Liver (tissue), 9 donors: ENCODE data around the gene APBB1IP. TPM values are rescaled to one million over a fixed set of nuclear protein-coding genes. Genes with fewer than 3 reads are reported as not detected.

Experiments
- DNase-seq: peaks from one replicate; pipeline ENCODE4 v3.0.0-alpha.2; 2017; ENCODE audit warnings: low spot score
- H3K27ac ChIP-seq, 2 donors: one replicate each; pipeline ENCODE4 v1.7.0; 2013; ENCODE audit warnings: inconsistent platforms in 2 of 2, low read length in 2 of 2, control low read depth in 1 of 2, low read depth in 1 of 2, mild to moderate bottlenecking in 1 of 2
- H3K27me3 ChIP-seq, 4 donors: one replicate each; pipeline versions ENCODE4 v1.6.1 to v1.7.0; 2013; ENCODE audit warnings: low read length in 3 of 4, inconsistent platforms in 1 of 4, mild to moderate bottlenecking in 1 of 4, moderate library complexity in 1 of 4; ENCODE audit not compliant: control insufficient read depth in 4 of 4, insufficient read depth in 4 of 4
- H3K36me3 ChIP-seq, 4 donors: one replicate each; pipeline versions ENCODE4 v1.6.1 to v1.7.0; 2013; ENCODE audit warnings: low read length in 3 of 4, mild to moderate bottlenecking in 3 of 4, low read depth in 1 of 4, moderate library complexity in 1 of 4; ENCODE audit not compliant: control insufficient read depth in 4 of 4, insufficient read depth in 3 of 4
- H3K4me1 ChIP-seq, 4 donors: one replicate each; pipeline versions ENCODE4 v1.6.1 to v1.7.0; 2013; ENCODE audit warnings: low read length in 3 of 4, mild to moderate bottlenecking in 3 of 4, moderate library complexity in 1 of 4; ENCODE audit not compliant: control insufficient read depth in 4 of 4, insufficient read depth in 4 of 4
- H3K4me3 ChIP-seq, 3 donors: one replicate each; pipeline versions ENCODE4 v1.6.1 to v1.7.0; 2013; ENCODE audit warnings: low read length in 3 of 3, control low read depth in 1 of 3, low read depth in 1 of 3, mild to moderate bottlenecking in 1 of 3
- H3K9ac ChIP-seq, 2 donors: one replicate each; pipeline ENCODE4 v1.7.0; 2013; ENCODE audit warnings: low read length in 2 of 2, mild to moderate bottlenecking in 2 of 2, moderate library complexity in 2 of 2, control low read depth in 1 of 2, low read depth in 1 of 2
- H3K9me3 ChIP-seq, 4 donors: one replicate each; pipeline versions ENCODE4 v1.6.1 to v1.7.0; 2013; ENCODE audit warnings: low read length in 3 of 4; ENCODE audit not compliant: control insufficient read depth in 4 of 4
- CTCF ChIP-seq: fragments of 150-350 bp; IDR thresholded peaks from 2 replicates; pipeline ENCODE4 v1.5.1; 2017; ENCODE audit warnings: improper control_type of control experiment, low read depth, low read length; ENCODE audit not compliant: missing input control
- EGR1 ChIP-seq, 2 donors: IDR thresholded peaks; 2 replicates each; pipeline ENCODE4 v1.6.1; 2016 to 2018; ENCODE audit warnings: antibody characterized with exemption in 2 of 2, low read depth in 2 of 2
- FOXA1 ChIP-seq: IDR thresholded peaks from 2 replicates; pipeline ENCODE4 v1.6.1; 2016; ENCODE audit warnings: antibody characterized with exemption
- FOXA2 ChIP-seq: IDR thresholded peaks from 2 replicates; pipeline ENCODE4 v1.6.1; 2016; ENCODE audit warnings: antibody characterized with exemption
- GABPA ChIP-seq, 2 donors: IDR thresholded peaks in 1 of 2; conservative IDR thresholded peaks in 1 of 2; 2 replicates each; pipeline ENCODE4 v1.6.1; 2016; ENCODE audit warnings: antibody characterized with exemption in 2 of 2, mild to moderate bottlenecking in 1 of 2, moderate library complexity in 1 of 2
- HNF4A ChIP-seq, 2 donors: conservative IDR thresholded peaks; 2 replicates each; pipeline ENCODE4 v1.6.1; 2016; ENCODE audit warnings: antibody characterized with exemption in 2 of 2, mild to moderate bottlenecking in 2 of 2
- HNF4G ChIP-seq: IDR thresholded peaks from 2 replicates; pipeline ENCODE4 v1.6.1; 2016; ENCODE audit warnings: antibody characterized with exemption
- JUND ChIP-seq, 2 donors: IDR thresholded peaks; 2 replicates each; pipeline ENCODE4 v1.6.1; 2016; ENCODE audit warnings: antibody characterized with exemption in 2 of 2
- NR2F2 ChIP-seq: IDR thresholded peaks from 2 replicates; pipeline ENCODE4 v1.6.1; 2016; ENCODE audit warnings: antibody characterized with exemption
- RAD21 ChIP-seq, 2 donors: IDR thresholded peaks; 2 replicates each; pipeline ENCODE4 v1.6.1; 2016; ENCODE audit warnings: antibody characterized with exemption in 2 of 2, mild to moderate bottlenecking in 2 of 2
- RXRA ChIP-seq, 2 donors: IDR thresholded peaks; 2 replicates each; pipeline ENCODE4 v1.6.1; 2017 to 2018; ENCODE audit warnings: antibody characterized with exemption in 2 of 2, mild to moderate bottlenecking in 1 of 2
- SP1 ChIP-seq: IDR thresholded peaks from 2 replicates; pipeline ENCODE4 v1.6.1; 2018; ENCODE audit warnings: antibody characterized with exemption, mild to moderate bottlenecking
- TAF1 ChIP-seq: conservative IDR thresholded peaks from 2 replicates; pipeline ENCODE4 v1.6.1; 2016; ENCODE audit warnings: antibody characterized with exemption, mild to moderate bottlenecking
- YY1 ChIP-seq: IDR thresholded peaks from 2 replicates; pipeline ENCODE4 v1.6.1; 2016; ENCODE audit warnings: antibody characterized with exemption, mild to moderate bottlenecking
- WGBS: extraction: QIAGEN DNeasy Blood & Tissue Kit; methylation state at CpG from one replicate; pipeline ENCODE4 v1.1.7; 2013; 5-methylcytosine and 5-hydroxymethylcytosine counted together
- polyA plus RNA-seq, 2 donors: library from polyadenylated mRNA; stranded (reverse) in 1 of 2; unstranded in 1 of 2; fragments of 200-250 nt in 1 of 2; fragments of >200 nt in 1 of 2; fragmentation: Nextera tagmentation in 1 of 2; extraction: Ambion mirVana in 1 of 2; gene quantifications; one replicate each; pipeline versions ENCODE4 v1.2.1 to v1.2.3, GENCODE V29; 2013 to 2015
- total RNA-seq, 2 donors: library from RNA; depleted of rRNA; stranded (reverse); fragments of >200 nt; gene quantifications; one replicate each; pipeline ENCODE4 v1.2.3, GENCODE V29; 2014
- TF ChIP-seq, protein P1 (sequence below): IDR thresholded peaks from 2 replicates; pipeline ENCODE4 v1.6.1; 2016; ENCODE audit warnings: antibody characterized with exemption
- TF ChIP-seq, protein P2 (sequence below): IDR thresholded peaks from 2 replicates; pipeline ENCODE4 v1.6.1; 2016; ENCODE audit warnings: antibody characterized with exemption
- TF ChIP-seq, protein P3 (sequence below): IDR thresholded peaks from 2 replicates; pipeline ENCODE4 v1.6.1; 2016; ENCODE audit warnings: antibody characterized with exemption, mild to moderate bottlenecking
- donor health status: healthy.
- donor health status: healthy.
- donor health status: healthy.
- donor health status: healthy.
- donor health status: healthy.

The APBB1IP gene
- total and polyA plus RNA-seq, 4 donors, result 9.3 to 28.4 (median 12.8) TPM

DNA sequence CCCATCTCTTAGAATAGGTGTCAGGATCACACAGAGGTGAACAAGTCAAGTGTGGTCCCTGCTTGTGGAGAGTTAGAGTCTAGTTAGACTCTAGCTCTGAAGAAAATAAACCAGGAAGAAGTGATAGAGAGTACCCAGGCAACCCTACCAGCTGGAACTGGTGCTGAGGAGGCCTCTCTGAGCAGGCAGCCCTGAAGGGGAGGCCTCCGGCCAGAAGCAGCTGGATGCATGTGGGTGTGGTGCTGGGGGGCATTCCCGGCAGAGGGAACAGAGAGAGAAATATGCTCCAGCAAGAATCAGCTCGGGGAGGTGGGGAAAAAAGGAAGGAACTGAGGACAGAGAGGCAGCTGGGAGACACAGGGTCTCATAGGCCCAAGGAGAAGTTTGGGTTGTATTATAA lies 68.6 kb downstream of the APBB1IP start:
- Histone ChIP-seq H3K4me3 (no peak overlapping the region), H3K4me1 (no peaks in the 10 kb centered on the region), H3K27me3 (no peaks in the 10 kb centered on the region), H3K9ac (no peak overlapping the region), H3K36me3 (peaks cover 4 to 20% (median 17%) of the 10 kb centered on the region in 4 donors), H3K27ac (no peak overlapping the region), H3K9me3 (no peaks in the 10 kb centered on the region)
- no peak for DNase-seq
- WGBS, result 62% methylated on average over 3 of the region's 3 CpGs
- TF ChIP-seq RXRA (IDR thresholded peaks at IDR 0.05) (no peak), SP1 (no peak)

GRCh38 chr10:26507441-26507840 lies 69.3 kb downstream of the APBB1IP start:
- Histone ChIP-seq H3K27ac (no peak overlapping the region), H3K4me1 (no peaks in the 10 kb centered on the region), H3K36me3 (peaks cover 4 to 26% (median 19%) of the 10 kb centered on the region in 4 donors), H3K9ac (no peak overlapping the region), H3K4me3 (no peak overlapping the region), H3K27me3 (no peaks in the 10 kb centered on the region), H3K9me3 (peaks cover 0 to 3% (median 0%) of the 10 kb centered on the region in 4 donors)
- TF ChIP-seq JUND (IDR thresholded peaks at IDR 0.05) (no peak), FOXA2 (no peak), GABPA (IDR thresholded peaks at IDR 0.05 in 1 of 2, conservative IDR thresholded peaks at IDR 0.05 in 1 of 2) (no peak), CTCF (no peak), RXRA (IDR thresholded peaks at IDR 0.05) (no peak), HNF4A (conservative IDR thresholded peaks at IDR 0.05) (no peak), YY1 (no peak), FOXA1 (no peak), HNF4G (no peak), RAD21 (IDR thresholded peaks at IDR 0.05) (no peak)
- TF ChIP-seq, protein P1, sequence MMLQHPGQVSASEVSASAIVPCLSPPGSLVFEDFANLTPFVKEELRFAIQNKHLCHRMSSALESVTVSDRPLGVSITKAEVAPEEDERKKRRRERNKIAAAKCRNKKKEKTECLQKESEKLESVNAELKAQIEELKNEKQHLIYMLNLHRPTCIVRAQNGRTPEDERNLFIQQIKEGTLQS, result no peak
- TF ChIP-seq, protein P2, sequence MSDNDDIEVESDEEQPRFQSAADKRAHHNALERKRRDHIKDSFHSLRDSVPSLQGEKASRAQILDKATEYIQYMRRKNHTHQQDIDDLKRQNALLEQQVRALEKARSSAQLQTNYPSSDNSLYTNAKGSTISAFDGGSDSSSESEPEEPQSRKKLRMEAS, result no peak
- no peak for DNase-seq

- DNase-seq, result no peak
- no peaks in the 10 kb centered on the region for H3K27me3 ChIP-seq
- peaks cover 7 to 28% (median 23%) of the 10 kb centered on the region in 4 donors for H3K36me3 ChIP-seq
- H3K4me1 ChIP-seq, result no peaks in the 10 kb centered on the region
- H3K27ac ChIP-seq, result no peak overlapping the region
- H3K9ac ChIP-seq, result no peak overlapping the region
- peaks cover 0 to 6% (median 2%) of the 10 kb centered on the region in 4 donors for H3K9me3 ChIP-seq
- no peak overlapping the region for H3K4me3 ChIP-seq
- 95% methylated on average over 4 of the region's 4 CpGs for WGBS
- TF ChIP-seq EGR1 (IDR thresholded peaks at IDR 0.05; ENCODE audit: low read depth in 2 of 2), result no peak
- TF ChIP-seq GABPA (IDR thresholded peaks at IDR 0.05 in 1 of 2, conservative IDR thresholded peaks at IDR 0.05 in 1 of 2), result no peak
- no peak for TF ChIP-seq SP1
- TF ChIP-seq YY1, result no peak
- no peak for TF ChIP-seq HNF4G
- TF ChIP-seq CTCF, result no peak
- no peak for TF ChIP-seq RAD21 (IDR thresholded peaks at IDR 0.05)
- no peak for TF ChIP-seq RXRA (IDR thresholded peaks at IDR 0.05)
- no peak for TF ChIP-seq HNF4A (conservative IDR thresholded peaks at IDR 0.05)
- no peak for TF ChIP-seq TAF1
- no peak for TF ChIP-seq JUND (IDR thresholded peaks at IDR 0.05)
- TF ChIP-seq FOXA2, result no peak
- TF ChIP-seq, protein P2, result no peak
- TF ChIP-seq NR2F2, result no peak
- TF ChIP-seq, protein P3, sequence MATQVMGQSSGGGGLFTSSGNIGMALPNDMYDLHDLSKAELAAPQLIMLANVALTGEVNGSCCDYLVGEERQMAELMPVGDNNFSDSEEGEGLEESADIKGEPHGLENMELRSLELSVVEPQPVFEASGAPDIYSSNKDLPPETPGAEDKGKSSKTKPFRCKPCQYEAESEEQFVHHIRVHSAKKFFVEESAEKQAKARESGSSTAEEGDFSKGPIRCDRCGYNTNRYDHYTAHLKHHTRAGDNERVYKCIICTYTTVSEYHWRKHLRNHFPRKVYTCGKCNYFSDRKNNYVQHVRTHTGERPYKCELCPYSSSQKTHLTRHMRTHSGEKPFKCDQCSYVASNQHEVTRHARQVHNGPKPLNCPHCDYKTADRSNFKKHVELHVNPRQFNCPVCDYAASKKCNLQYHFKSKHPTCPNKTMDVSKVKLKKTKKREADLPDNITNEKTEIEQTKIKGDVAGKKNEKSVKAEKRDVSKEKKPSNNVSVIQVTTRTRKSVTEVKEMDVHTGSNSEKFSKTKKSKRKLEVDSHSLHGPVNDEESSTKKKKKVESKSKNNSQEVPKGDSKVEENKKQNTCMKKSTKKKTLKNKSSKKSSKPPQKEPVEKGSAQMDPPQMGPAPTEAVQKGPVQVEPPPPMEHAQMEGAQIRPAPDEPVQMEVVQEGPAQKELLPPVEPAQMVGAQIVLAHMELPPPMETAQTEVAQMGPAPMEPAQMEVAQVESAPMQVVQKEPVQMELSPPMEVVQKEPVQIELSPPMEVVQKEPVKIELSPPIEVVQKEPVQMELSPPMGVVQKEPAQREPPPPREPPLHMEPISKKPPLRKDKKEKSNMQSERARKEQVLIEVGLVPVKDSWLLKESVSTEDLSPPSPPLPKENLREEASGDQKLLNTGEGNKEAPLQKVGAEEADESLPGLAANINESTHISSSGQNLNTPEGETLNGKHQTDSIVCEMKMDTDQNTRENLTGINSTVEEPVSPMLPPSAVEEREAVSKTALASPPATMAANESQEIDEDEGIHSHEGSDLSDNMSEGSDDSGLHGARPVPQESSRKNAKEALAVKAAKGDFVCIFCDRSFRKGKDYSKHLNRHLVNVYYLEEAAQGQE, result no peak
- TF ChIP-seq, protein P1, result no peak
- TF ChIP-seq FOXA1, result no peak
These were observed 69.9 kb downstream of the APBB1IP start for GRCh38 chr10:26508016-26508415.
